ENCODE data around the gene WDR70.
"Not testable (repeated sequence)": the region's sequence is repeated elsewhere in the genome, so short reads cannot be mapped to it uniquely, and the experiment has no call there.

- TF ChIP-seq MAX (IDR thresholded peaks at IDR 0.05); CTCF (IDR thresholded peaks at IDR 0.05; ENCODE audit: low read depth, low read length, missing input control); YY1 (IDR thresholded peaks at IDR 0.05); TAF1 (conservative IDR thresholded peaks at IDR 0.05); ATF3 (IDR thresholded peaks at IDR 0.05); REST (IDR thresholded peaks at IDR 0.05); RXRA (IDR thresholded peaks at IDR 0.05); EGR1 (IDR thresholded peaks at IDR 0.05; ENCODE audit: low read depth in 2 of 2); GABPA (IDR thresholded peaks at IDR 0.05 in 1 of 2, conservative IDR thresholded peaks at IDR 0.05 in 1 of 2); RAD21 (IDR thresholded peaks at IDR 0.05); FOXA1 (IDR thresholded peaks at IDR 0.05): not testable (repeated sequence)
Measured at GRCh38 chr5:37781409-37781808, 402.3 kb downstream of the WDR70 start.

Data from liver (tissue), 3 donors.